GM18873 (cell line): Measurements from ENCODE around the gene CREBBP.

ENCODE experiments used
- ATAC-seq: cut with Tn5 transposase; IDR thresholded peaks from one replicate; pipeline ENCODE4 v1.9.1; 2021; ENCODE audit warnings: mild to moderate bottlenecking, moderate library complexity, moderate number of reproducible peaks; ENCODE audit not compliant: unreplicated experiment, low FRiP score

Gene CREBBP

GRCh38 chr16:3857189-3858043, 23.1 kb downstream of the CREBBP start:
- ATAC-seq = no peak

GRCh38 chr16:3856367-3857141, 24.0 kb downstream of the CREBBP start:
- no peak for ATAC-seq

DNA sequence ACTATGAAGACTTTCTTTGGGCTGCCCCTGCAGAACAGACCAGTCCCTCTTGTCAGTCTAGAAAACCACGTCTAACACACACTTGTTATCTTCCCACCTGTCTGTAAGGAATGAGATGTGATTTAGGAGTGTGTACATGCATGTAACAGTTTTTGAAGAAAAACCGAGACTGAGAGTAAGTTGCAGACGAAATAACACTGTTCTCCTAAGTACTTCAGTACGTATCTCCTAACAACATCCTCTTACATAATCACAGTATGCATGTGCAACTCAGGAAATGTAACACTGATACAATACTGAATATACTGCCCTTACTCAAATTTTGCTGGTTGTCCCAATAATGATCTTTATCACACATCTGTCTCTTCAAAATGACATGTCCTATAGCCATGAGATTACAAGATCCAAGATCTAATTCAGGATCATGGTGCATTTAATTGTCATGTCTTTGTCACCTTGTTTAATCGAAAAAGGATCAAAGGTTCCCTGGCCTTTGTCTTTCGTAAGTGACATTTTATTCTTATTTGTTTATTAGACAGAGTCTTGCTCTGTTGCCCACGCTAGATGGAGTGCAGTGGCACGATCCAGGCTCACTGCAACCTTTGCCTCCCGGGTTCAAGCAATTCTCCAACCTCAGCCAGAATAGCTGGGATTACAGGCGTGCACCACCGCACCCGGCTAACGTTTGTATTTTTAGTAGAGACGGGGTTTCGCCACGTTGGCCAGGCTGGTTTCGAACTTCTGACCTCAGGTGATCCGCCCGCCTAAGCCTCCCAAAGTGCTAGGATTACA, 25.6 kb downstream of the CREBBP start:
- ATAC-seq = no peak

GRCh38 chr16:3850544-3850899, 30.0 kb downstream of the CREBBP start:
- no peak for ATAC-seq

DNA sequence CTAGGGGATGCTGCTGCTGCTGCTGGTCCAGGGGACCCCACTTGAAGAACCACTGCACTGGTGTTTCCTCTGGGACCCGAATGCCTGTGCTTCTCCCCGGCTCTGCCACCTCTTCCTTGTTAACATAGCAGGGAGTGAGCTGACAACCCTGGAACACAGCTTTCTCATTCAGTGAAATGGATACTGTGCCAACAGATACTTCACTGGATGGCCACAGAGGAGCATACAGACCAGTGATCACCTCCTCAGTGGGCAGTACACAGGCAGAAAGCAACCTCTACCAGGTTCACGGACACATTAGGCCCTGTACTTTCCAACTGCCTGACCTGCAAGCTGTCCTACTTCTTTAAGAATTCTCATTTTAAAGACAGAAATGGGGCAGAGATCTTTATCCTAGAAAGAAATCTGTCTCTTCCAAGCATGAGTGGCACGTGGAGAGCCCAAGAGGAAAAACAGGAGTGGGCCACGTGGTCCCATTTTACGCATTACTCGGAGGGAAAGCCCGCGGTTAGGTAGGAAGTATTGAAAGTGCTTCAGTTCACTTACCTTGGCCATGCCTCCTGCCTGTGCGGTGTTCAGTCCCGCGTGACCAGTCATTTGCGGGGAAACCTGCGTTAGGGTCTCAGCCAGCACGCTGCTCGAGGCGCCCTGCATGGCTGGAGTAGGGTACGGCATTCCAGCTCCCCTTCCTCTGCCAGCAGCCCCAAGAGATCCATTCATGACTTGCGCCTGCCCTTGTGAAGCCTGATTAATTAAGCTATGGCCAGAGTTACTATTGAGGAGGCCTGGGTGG, 30.6 kb downstream of the CREBBP start:
- no peak for ATAC-seq

- no peak for ATAC-seq
These were observed 33.9 kb downstream of the CREBBP start for GRCh38 chr16:3846595-3847091.

GRCh38 chr16:3846087-3846486, 34.4 kb downstream of the CREBBP start:
- ATAC-seq = no peak

DNA sequence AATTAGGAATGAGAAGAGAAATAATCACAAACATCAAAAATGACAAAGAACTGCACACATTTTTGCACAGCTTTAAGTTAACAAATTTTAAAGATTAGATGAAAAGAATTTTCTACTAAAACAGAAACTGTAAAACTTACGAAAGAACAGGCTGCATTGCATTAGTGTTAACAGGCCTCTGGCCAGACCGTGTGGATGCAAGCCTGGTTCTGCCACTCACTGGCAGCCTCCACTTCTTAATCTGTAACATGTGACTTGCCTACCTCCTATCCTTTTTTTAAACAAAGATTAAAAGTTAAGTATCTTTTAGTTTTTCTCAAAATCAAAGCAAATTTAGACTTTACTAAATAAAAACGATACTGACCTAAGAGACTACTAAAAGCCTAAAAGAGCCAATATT, 37.5 kb downstream of the CREBBP start:
- ATAC-seq = no peak

GRCh38 chr16:3841729-3842508, 38.6 kb downstream of the CREBBP start:
- no peak for ATAC-seq

DNA sequence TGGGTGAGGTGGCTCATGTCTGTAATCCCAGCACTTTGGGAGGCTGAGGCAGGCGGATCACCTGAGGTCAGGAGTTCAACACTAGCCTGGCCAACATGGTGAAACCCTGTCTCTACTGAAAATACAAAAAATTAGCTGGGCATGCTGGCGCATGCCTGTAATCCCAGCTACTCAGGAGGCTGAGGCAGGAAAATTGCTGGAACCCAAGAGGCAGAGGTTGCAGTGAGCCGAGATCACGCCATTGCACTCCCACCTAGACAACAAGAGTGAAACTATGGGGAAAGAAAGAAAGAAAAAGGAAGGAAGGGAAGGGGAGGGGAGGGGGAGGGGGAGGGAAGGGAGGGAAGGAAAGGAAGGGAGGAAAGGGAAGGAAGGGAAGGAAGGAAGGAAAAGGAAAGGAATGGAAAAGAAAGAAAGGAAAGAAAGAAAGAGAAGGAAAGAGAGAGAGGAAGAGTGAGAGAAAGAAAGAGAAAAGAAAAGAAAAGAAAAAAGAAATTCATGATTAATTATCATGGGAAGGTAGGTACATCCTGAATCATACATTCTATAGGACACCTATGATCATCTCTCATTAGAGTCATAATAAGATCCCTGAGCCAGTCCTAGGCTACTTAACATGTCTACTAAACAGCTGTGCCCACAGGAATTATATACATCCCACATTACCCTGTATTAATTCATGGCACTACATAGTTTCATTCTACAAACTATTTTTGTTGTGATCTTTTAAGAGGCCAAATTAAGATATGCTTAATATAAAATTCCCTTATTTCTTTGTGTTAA, 40.9 kb downstream of the CREBBP start:
- ATAC-seq = no peak

DNA sequence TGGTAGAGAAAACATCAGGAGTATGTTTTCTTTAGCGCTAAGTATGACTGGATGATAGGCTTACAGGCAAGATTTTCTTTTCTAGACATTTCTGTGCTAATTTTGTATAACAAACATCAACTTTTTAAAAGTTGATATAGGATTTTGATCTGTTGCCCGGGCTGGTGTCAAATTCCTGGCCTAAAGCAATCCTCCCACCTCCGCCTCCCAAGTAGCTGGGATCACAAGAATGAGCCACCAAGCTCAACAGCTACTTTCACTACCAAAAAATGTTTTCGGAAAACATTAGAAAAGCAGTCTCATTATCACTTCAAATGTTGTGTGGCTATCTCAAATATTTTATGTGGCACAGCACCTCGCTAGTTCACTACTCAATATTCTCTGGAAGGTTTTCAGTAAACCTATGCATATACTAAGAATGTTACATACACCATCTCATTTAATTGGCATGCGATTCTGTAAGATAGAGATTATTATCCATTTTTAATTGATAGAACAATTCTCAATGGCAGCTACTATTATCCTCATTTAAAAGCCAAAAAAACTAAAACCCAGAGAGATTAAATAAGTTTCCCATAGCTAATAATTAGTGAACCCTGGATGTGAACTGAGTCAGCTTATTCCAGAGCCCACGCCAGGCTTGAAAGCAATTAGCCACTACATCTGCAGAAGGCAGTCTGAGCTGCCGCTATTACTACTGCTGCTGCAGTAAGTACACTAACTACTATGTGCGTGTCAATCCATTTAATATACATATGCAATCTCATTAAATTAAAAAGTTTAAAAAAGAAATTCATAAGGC, 41.7 kb downstream of the CREBBP start:
- no peak for ATAC-seq

DNA sequence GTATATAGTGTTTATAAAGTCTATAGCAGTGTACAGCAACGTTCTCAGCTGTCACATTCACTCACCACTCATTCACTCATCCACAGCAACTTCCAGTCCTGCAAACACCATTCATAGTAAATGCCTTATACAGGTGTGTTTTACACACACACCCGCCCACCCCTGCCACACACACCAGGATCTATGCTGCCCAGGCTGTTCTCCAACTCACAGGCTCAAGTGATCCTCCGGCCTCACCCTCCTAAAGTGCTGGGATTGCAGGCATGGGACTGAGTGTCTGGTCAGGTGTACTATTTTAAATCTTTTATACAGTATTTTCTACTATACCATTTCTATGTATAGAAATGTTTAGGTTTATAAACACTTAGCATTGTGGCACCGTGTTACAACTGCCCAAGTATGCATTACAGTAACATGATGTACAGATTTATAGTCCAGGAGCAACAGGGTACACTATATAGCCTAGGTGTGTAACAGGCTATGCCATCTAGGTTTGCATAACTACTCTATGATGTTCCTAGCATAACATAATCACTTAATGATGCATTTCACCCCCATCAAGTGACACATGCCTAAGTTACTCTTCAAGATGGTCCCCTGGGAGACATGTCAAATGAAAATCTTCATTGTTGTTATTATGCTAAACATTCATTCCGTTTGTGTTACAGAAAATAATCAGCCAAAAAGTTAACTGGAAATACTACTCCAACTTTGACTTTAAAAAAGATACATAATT, 42.5 kb downstream of the CREBBP start:
- ATAC-seq = no peak

DNA sequence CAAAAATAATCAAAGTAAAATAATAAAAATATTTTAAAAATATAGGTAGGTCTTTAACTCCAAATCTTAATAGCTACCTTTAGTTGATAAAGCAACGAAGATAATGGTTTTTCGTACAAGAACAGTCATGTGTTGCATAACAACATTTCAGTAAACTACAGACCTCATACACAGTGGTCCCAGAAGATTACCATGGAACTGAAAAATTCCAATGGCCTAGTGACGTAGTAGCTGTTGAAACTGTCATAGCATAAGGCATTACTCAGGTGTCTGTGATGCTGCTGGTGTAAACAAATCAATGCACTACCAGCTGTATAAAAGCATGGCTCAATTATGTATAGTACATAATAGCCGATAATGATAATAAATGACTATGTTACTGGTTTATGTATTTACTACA, 43.9 kb downstream of the CREBBP start:
- ATAC-seq = no peak

DNA sequence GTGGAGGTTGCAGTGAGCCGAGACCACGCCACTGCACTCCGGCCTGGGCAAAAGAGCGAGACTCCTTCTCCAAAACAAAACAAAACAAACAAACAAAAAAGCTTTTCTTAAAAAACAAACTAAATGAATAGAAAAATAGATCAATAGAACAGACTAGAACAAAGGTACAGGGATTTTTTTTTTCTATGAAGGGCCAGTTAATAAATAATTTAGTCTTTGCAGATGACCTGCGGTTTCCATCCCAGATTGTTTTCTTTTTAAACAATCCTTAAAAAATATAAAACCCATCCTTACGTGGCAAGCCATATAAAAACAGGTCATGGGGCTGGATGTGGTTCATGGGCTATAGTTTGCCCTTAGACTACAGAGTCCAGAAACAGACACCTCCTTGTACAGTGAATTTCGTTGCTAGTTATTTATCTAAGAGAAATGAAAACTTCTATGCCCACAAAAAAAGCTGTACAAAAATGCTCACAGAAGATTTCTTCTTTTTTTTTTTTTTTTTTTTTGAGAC, 45.4 kb downstream of the CREBBP start:
- no peak for ATAC-seq

- ATAC-seq = no peak
These were observed 47.8 kb downstream of the CREBBP start for GRCh38 chr16:3832668-3833067.

- ATAC-seq = no peak
These were observed 49.8 kb downstream of the CREBBP start for GRCh38 chr16:3830625-3831254.
